Endothelial cell (in vitro differentiated cells): ENCODE results near the gene SMIM35. TPM values are rescaled to one million over a fixed set of nuclear protein-coding genes. Genes with fewer than 3 reads are reported as not detected.

ENCODE experiments used
- DNase-seq: peaks from one replicate; pipeline ENCODE4 v3.0.0; 2021; ENCODE audit warnings: low spot score
- H3K27ac Mint-ChIP-seq: one replicate; pipeline ENCODE4 v1.8.0; 2021; ENCODE audit warnings: mixed read lengths, inconsistent platforms; ENCODE audit not compliant: unreplicated experiment
- H3K27me3 Mint-ChIP-seq: one replicate; pipeline ENCODE4 v1.8.0; 2021; ENCODE audit warnings: mild to moderate bottlenecking, moderate library complexity, mixed read lengths, inconsistent platforms; ENCODE audit not compliant: unreplicated experiment
- H3K36me3 Mint-ChIP-seq: one replicate; pipeline ENCODE4 v1.8.0; 2021; ENCODE audit warnings: mild to moderate bottlenecking, low read depth, mixed read lengths, inconsistent platforms; ENCODE audit not compliant: unreplicated experiment
- H3K4me1 Mint-ChIP-seq: one replicate; pipeline ENCODE4 v1.8.0; 2021; ENCODE audit warnings: mild to moderate bottlenecking, mixed read lengths, inconsistent platforms; ENCODE audit not compliant: unreplicated experiment
- H3K4me3 Mint-ChIP-seq: one replicate; pipeline ENCODE4 v1.8.0; 2021; ENCODE audit warnings: mild to moderate bottlenecking, mixed read lengths, inconsistent platforms; ENCODE audit not compliant: unreplicated experiment
- H3K9me3 Mint-ChIP-seq: one replicate; pipeline ENCODE4 v1.8.0; 2021; ENCODE audit warnings: mixed read lengths, inconsistent platforms; ENCODE audit not compliant: unreplicated experiment
- total RNA-seq: library from RNA; stranded (reverse); fragmentation: NEBNext Ultra II Directional; extraction: Animal tissue kit (Norgen Biotek cat#: 25700); gene quantifications from one replicate; pipeline ENCODE4 v1.2.1, GENCODE V29; 2021; ENCODE audit not compliant: unreplicated experiment
- TF ChIP-seq, protein P1 (sequence below): fragments of 200-600 bp; sonication (generic); IDR thresholded peaks from one replicate; pipeline ENCODE4 v1.5.0; 2021; ENCODE audit warnings: antibody characterized with exemption; ENCODE audit not compliant: unreplicated experiment

SMIM35 gene
- total RNA-seq, 1 donor from 2014 or later, result not detected

GRCh38 chr11:118007040-118007439 lies 79.7 kb downstream of the SMIM35 start:
- Mint-ChIP-seq H3K4me1 (peaks cover 19% of the 10 kb centered on the region), H3K36me3 (no peaks in the 10 kb centered on the region), H3K9me3 (no peaks in the 10 kb centered on the region), H3K27me3 (peaks cover 8% of the 10 kb centered on the region), H3K27ac (no peak overlapping the region), H3K4me3 (no peak overlapping the region)
- TF ChIP-seq, protein P1, sequence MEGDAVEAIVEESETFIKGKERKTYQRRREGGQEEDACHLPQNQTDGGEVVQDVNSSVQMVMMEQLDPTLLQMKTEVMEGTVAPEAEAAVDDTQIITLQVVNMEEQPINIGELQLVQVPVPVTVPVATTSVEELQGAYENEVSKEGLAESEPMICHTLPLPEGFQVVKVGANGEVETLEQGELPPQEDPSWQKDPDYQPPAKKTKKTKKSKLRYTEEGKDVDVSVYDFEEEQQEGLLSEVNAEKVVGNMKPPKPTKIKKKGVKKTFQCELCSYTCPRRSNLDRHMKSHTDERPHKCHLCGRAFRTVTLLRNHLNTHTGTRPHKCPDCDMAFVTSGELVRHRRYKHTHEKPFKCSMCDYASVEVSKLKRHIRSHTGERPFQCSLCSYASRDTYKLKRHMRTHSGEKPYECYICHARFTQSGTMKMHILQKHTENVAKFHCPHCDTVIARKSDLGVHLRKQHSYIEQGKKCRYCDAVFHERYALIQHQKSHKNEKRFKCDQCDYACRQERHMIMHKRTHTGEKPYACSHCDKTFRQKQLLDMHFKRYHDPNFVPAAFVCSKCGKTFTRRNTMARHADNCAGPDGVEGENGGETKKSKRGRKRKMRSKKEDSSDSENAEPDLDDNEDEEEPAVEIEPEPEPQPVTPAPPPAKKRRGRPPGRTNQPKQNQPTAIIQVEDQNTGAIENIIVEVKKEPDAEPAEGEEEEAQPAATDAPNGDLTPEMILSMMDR, result no peak
- no peak for DNase-seq

- Mint-ChIP-seq H3K27me3 (peaks cover 8% of the 10 kb centered on the region), H3K4me3 (no peak overlapping the region), H3K4me1 (peaks cover 16% of the 10 kb centered on the region), H3K36me3 (no peaks in the 10 kb centered on the region), H3K9me3 (no peaks in the 10 kb centered on the region), H3K27ac (no peak overlapping the region)
- DNase-seq, result no peak
- TF ChIP-seq, protein P1, result no peak
These were observed 80.6 kb downstream of the SMIM35 start for GRCh38 chr11:118006153-118006534.

DNA sequence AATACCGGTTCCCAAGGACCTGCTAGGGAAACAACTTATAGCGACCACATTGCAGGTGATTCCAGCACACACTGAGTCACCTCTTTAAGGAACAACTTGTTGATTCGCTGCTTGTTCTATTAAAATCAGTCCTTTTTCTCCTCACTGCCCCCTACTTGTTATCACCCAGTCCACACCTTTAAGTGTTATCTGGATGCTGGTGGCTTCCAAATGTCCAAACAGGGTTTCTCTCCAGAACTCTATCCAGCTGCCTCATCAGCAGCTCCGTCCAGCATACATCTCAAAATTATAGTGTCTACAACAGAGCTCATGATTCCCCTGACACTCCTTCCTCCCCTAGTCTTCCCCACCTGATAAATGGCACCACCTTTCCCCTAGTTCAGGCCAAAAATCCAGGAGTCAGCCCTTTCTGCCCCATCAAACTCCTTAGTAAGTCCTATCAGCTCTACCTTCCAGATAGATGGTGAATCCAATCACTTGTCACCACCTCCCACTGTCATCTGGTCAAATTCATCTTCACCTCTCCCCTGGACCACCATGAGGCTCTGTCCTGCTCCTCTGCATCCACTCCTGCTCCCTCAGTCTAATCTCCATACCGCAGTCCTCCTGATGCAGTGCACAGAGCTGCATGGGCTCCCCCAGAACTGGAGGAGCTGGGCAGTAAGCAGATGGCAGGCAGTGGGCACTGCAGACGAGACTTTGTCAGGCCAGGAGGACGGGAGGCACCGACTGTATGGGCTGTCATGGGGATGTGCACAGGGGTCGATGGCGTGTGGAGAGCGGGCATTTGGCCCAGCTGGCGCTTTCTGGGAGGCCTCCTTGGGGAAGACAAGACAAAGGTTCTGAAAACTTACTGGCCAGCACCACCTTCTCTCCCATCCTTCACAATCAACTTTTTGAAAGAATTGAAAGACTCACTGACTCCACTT lies 81.3 kb downstream of the SMIM35 start:
- Mint-ChIP-seq H3K27ac (no peak overlapping the region), H3K36me3 (no peaks in the 10 kb centered on the region), H3K4me3 (no peak overlapping the region), H3K27me3 (peaks cover 8% of the 10 kb centered on the region), H3K4me1 (peaks cover 16% of the 10 kb centered on the region), H3K9me3 (no peaks in the 10 kb centered on the region)
- TF ChIP-seq, protein P1, result no peak
- no peak for DNase-seq

DNA sequence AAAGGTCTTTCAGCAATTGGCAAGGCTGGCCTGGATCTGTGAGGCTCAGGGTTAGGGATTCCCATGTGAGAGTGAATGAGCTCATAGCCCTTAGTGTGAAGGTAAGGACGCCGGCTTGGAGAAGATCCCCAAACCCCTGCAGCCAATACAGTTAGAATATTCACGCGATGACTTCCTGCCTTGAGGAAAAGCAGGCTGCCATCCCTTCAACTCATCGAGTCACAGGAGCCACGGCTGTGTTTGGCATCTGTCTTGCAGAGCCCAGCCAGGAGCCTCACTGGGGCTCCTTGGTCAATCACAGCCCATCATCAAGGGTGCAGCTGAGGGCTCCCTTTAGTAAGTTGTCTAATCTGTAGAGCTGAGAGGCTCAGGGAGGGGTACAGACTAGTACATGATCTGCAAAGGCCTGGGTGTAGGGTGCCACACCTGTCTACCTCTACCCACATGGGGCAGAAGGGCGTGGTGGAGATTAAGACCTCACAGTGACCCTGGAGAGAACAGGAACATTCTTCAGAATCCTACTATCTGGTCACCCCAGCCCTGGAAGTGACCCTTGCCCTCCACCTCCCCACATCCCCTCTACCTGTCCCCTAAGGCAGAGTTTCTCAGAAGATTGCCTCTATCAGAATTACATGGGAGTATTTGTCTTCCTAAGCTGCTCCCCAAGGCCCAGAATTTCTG lies 82.1 kb downstream of the SMIM35 start:
- no peak overlapping the region for H3K27ac Mint-ChIP-seq
- TF ChIP-seq, protein P1, result no peak
- peaks cover 5% of the 10 kb centered on the region for H3K27me3 Mint-ChIP-seq
- no peaks in the 10 kb centered on the region for H3K9me3 Mint-ChIP-seq
- peaks cover 16% of the 10 kb centered on the region for H3K4me1 Mint-ChIP-seq
- H3K4me3 Mint-ChIP-seq, result no peak overlapping the region
- DNase-seq, result no peak
- no peaks in the 10 kb centered on the region for H3K36me3 Mint-ChIP-seq

DNA sequence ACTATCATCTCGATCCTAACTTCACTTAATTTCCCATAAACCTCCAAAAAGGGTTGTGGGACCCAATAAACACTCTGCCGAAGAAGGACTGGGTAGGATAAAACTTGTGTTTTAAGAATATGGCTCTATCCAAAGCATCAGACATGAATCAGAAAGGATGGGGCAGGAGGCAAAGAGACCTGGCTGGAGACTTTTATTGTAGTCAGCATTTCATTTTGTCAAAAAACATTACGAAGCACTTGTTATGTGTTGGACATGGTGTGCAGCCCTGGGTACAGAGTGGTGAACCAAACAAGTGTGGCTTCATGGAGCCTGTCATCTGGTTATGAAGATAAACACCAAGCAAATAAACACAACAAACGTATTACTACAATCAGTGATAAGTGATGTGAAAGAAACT lies 83.3 kb downstream of the SMIM35 start:
- Mint-ChIP-seq H3K9me3 (no peaks in the 10 kb centered on the region), H3K27me3 (peaks cover 5% of the 10 kb centered on the region), H3K27ac (no peak overlapping the region), H3K4me1 (peaks cover 14% of the 10 kb centered on the region), H3K36me3 (no peaks in the 10 kb centered on the region), H3K4me3 (no peak overlapping the region)
- DNase-seq, result no peak
- TF ChIP-seq, protein P1, result no peak
